HK-2 (cell line): Measurements from ENCODE around the gene HACL1.
A peak's percentile ranks its signal among the peaks of the same experiment; 100 is the strongest.
"Not testable (repeated sequence)": the region's sequence is repeated elsewhere in the genome, so short reads cannot be mapped to it uniquely, and the experiment has no call there.

Experiments
- DNase-seq: peaks from one replicate; pipeline ENCODE4 v3.0.0-alpha.2; 2018; ENCODE audit not compliant: unreplicated experiment

The HACL1 gene

GRCh38 chr3:15581471-15582394 is 19.6 kb downstream of the HACL1 start:
- DNase-seq, result no peak

- no peak for DNase-seq
Measured at GRCh38 chr3:15579051-15579450, 22.3 kb downstream of the HACL1 start.

GRCh38 chr3:15578289-15578867 is 23.0 kb downstream of the HACL1 start:
- no peak for DNase-seq

- no peak for DNase-seq
Measured at GRCh38 chr3:15576475-15576874, 24.9 kb downstream of the HACL1 start.

GRCh38 chr3:15575446-15575845 is 25.9 kb downstream of the HACL1 start:
- DNase-seq, result no peak

- DNase-seq, result no peak
Measured at GRCh38 chr3:15572138-15572537, 29.2 kb downstream of the HACL1 start.

- no peak for DNase-seq
Measured at GRCh38 chr3:15563190-15563589, 38.2 kb downstream of the HACL1 start.

GRCh38 chr3:15562560-15562959 is 38.8 kb downstream of the HACL1 start:
- no peak for DNase-seq

- DNase-seq, result no peak
Measured at GRCh38 chr3:15558581-15558980, 42.8 kb downstream of the HACL1 start.

- peak; percentile 6 for DNase-seq
Measured at GRCh38 chr3:15557511-15557946, 43.8 kb downstream of the HACL1 start.

- no peak for DNase-seq
Measured at GRCh38 chr3:15556512-15556911, 44.9 kb downstream of the HACL1 start.

- DNase-seq, result no peak
Measured at GRCh38 chr3:15553749-15554148, 47.6 kb downstream of the HACL1 start.

- no peak for DNase-seq
Measured at GRCh38 chr3:15551902-15552301, 49.5 kb downstream of the HACL1 start.

- no peak for DNase-seq
Measured at GRCh38 chr3:15549846-15550245, 51.5 kb downstream of the HACL1 start.

- no peak for DNase-seq
Measured at GRCh38 chr3:15542614-15543013, 58.8 kb downstream of the HACL1 start.

- no peak for DNase-seq
Measured at GRCh38 chr3:15541371-15541770, 60.0 kb downstream of the HACL1 start.

- DNase-seq, result no peak
Measured at GRCh38 chr3:15539066-15539465, 62.3 kb downstream of the HACL1 start.

- DNase-seq, result no peak
Measured at GRCh38 chr3:15538345-15538744, 63.0 kb downstream of the HACL1 start.

GRCh38 chr3:15536856-15537255 is 64.5 kb downstream of the HACL1 start:
- DNase-seq, result no peak

GRCh38 chr3:15535732-15536131 is 65.6 kb downstream of the HACL1 start:
- DNase-seq, result no peak

- DNase-seq, result not testable (repeated sequence)
Measured at GRCh38 chr3:15532614-15533013, 68.8 kb downstream of the HACL1 start.

- no peak for DNase-seq
Measured at GRCh38 chr3:15531346-15531745, 70.0 kb downstream of the HACL1 start.

- no peak for DNase-seq
Measured at GRCh38 chr3:15528854-15529537, 72.4 kb downstream of the HACL1 start.
